Tibial nerve (tissue), 3 donors: ENCODE results near the gene PSPH.
"Not testable (repeated sequence)": the region's sequence is repeated elsewhere in the genome, so short reads cannot be mapped to it uniquely, and the experiment has no call there.

Source experiments
- CTCF ChIP-seq, 5 experiments: fragments of 200-600 bp in 3 of 5; fragments of 450-650 bp in 2 of 5; sonication (generic) in 3 of 5; IDR thresholded peaks; one replicate each; pipeline ENCODE4 v1.5.1; 2016 to 2019; ENCODE audit warnings: antibody characterized with exemption in 5 of 5, mild to moderate bottlenecking in 3 of 5, moderate library complexity in 2 of 5
- POLR2A ChIP-seq, 2 donors: fragments of 450-650 bp; IDR thresholded peaks; one replicate each; pipeline ENCODE4 v1.6.1; 2017; ENCODE audit warnings: antibody characterized with exemption in 2 of 2, mild to moderate bottlenecking in 2 of 2, moderate library complexity in 2 of 2

GRCh38 chr7:56048763-56049162 is 2.5 kb downstream of the PSPH start:
- TF ChIP-seq CTCF, POLR2A (IDR thresholded peaks at IDR 0.05): not testable (repeated sequence)
